HT-29 (cell line): ENCODE data around the gene GDPD2. TPM values are rescaled to one million over a fixed set of nuclear protein-coding genes. Genes with fewer than 3 reads are reported as not detected.
"Not testable (repeated sequence)": the region's sequence is repeated elsewhere in the genome, so short reads cannot be mapped to it uniquely, and the experiment has no call there.

Experiments
- DNase-seq: peaks from one replicate; pipeline ENCODE4 v3.0.0-alpha.2; 2015; ENCODE audit warnings: low spot score
- total RNA-seq: library from RNA; depleted of rRNA; stranded (reverse); fragments of >200 nt; shearing (Covaris generic); gene quantifications from 2 replicates; pipeline ENCODE4 v1.2.3, GENCODE V29; 2014; rRNA removed

The GDPD2 gene, protein sequence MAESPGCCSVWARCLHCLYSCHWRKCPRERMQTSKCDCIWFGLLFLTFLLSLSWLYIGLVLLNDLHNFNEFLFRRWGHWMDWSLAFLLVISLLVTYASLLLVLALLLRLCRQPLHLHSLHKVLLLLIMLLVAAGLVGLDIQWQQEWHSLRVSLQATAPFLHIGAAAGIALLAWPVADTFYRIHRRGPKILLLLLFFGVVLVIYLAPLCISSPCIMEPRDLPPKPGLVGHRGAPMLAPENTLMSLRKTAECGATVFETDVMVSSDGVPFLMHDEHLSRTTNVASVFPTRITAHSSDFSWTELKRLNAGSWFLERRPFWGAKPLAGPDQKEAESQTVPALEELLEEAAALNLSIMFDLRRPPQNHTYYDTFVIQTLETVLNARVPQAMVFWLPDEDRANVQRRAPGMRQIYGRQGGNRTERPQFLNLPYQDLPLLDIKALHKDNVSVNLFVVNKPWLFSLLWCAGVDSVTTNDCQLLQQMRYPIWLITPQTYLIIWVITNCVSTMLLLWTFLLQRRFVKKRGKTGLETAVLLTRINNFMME
- not detected in 2 replicates for total RNA-seq

DNA sequence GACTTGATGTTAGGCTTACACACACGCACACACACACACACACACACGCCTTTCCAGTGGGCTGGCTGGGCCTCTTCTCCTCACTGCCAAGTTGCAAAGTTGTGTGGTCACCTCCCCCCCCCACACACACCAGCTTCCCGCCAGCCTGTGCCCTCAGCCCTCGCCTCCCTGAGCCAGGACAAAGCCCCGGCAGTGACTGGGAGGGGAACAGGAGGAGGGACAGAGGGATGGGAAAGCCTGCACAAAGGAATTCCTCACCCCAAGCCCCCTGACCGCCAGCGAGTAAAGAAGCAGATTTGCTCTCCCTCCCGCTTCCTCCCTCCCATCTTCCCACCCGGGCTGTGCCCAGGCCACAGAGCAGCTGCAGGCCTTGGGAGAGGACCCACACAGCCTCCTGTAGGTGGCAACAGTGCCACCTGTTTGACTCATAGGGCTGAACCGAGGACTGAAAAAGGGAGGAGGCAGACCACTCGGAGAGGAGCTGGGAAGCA, at the start of gene GDPD2:
GDPD2 (plus strand) TSS at position 464 of the 491 bp plus-strand sequence. CDS start 1,671 bp downstream, outside the sequence.
- peak; percentile 76 for DNase-seq

DNA sequence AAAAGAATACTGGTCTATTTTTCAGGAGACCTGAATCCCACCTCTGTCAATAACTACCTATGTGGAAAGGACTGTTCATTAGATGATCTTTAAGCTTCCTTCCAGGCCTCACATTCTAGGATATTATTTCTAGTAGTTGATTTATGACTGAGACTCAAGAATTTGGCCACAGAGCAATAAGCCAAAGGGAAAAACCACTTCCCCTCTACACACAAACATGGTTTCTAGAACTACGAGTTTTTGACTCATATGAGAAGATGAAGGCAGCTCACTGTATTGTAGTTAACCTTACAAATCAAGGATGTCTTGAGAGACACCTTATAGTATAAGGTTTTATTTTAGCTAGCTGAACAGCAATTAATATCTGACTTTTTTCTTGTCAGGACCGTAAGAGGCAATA, 36.9 kb upstream of the GDPD2 start:
- no peak for DNase-seq

DNA sequence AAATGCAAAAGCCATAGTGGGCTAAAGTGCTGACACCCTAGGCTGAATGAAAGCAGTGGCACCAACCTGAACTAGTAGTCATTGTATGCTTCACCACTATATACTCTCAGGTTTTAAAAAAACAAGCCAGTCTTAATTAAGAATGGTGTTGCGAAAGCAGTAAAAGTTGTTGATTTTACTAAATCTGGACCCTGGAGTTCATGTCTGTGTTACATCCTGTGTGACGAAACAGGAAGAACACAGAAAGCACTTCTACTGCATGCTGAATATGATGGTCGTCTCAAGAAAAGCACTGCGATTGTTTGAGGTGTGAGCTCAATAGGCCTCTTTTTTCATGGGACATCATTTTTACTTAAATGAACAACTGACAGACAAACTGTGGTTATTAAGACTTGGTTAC, 24.2 kb upstream of the GDPD2 start:
- no peak for DNase-seq

DNA sequence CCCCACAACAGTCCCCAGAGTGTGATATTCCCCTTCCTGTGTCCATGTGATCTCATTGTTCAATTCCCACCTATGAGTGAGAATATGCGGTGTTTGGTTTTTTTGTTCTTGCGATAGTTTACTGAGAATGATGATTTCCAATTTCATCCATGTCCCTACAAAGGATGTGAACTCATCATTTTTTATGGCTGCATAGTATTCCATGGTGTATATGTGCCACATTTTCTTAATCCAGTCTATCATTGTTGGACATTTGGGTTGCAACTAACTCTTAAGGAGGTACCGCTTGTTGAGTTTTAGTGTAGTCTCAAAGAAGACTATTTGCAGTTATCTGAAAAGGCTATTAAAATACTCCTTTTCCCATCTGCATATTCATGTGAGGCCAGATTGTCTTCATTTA, 22.9 kb upstream of the GDPD2 start:
- not testable (repeated sequence) for DNase-seq

DNA sequence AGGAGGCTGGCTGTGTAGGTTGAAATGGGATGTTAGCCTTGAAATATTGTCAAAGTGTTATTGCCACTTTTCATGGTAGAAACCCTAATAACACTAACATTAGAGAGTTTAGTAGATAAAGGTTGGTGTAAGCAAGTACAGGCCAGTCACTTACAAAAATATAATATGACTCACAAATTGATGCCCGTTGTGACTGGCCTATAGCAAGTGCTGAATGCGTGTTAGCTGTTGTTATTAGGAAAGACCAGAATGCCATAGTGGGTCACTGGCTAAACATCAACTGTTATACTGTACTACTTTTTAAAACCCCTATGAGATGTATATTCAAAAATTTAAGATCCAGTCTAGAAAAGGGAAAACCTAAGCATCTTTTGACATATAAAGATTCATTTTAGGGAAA, 20.4 kb upstream of the GDPD2 start:
- DNase-seq: no peak

DNA sequence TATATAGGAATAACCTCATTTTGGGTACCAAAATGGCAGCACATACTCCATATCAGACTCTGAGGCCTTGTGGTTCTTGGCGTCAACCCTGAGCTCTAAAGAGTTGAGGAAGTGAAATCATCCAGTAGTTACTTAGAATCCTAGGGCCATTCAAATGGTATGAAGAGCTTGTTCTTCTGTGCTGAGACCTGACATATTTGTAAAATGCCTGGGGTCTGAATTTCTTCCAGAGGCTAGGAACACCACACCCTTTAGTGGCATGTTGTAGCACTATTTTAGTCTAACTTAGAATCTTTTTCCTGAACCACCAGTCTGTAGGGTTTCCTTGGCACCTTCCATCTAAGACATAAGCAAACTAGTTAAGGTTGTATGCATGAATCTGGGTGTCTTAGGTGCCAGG, 18.1 kb upstream of the GDPD2 start:
- DNase-seq: no peak

DNA sequence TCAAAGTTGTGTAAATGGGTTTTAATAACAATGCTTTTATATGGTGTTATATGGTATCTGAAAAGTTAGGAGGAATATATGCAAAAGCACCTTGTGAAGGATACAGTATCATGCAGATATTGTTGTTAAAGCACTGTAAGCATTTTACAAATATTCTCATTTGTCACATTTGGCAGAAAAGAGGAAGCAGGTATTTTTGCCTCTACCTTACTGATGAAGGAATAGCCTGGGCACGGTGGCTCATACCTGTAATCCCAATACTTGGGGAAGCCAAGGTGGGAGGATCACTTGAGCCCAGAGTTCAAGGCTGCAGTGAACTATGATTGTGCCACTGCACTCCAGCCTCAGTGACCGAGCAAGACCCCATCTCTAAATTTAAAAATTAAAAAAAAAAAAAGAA, 12.2 kb upstream of the GDPD2 start:
- no peak for DNase-seq

DNA sequence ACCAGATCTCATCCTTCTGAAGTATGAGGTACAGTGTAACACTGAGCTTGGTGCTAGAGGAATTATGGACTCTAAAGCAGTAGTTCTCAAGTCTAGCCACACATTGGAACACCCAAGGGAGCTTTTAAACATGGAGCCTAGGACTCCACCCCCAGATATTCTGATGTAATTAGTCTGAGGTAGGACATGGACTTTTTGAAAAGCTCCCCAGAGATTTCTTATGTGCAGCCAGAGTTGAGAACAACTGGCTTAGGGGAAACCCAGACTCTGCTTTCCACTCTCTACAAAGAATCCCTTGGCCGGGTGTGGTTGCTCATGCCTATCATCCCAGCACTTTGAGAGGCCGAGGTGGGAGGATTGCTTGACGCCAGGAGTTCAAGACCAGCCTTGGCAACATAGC, 11.6 kb upstream of the GDPD2 start:
- no peak for DNase-seq

DNA sequence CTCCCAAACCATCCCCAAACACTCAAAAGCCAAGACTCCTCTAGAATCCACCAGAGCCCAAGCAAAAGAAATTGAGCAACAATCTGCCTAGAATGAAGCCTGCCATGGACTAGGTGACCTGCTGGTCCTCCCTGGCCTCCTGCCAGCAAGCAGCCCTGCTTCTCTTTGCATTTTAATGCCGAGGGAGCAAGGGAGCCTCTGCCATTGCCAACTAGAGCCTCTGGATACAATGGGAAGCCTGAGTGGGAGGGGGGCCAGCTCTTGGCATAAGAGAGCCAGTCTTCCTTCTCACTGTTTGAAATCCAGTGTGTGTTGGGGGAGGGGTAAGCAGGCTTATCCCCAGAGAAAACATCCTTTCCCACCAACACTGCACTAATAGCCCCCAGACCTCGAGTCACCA, 1.5 kb upstream of the GDPD2 start:
- no peak for DNase-seq

DNA sequence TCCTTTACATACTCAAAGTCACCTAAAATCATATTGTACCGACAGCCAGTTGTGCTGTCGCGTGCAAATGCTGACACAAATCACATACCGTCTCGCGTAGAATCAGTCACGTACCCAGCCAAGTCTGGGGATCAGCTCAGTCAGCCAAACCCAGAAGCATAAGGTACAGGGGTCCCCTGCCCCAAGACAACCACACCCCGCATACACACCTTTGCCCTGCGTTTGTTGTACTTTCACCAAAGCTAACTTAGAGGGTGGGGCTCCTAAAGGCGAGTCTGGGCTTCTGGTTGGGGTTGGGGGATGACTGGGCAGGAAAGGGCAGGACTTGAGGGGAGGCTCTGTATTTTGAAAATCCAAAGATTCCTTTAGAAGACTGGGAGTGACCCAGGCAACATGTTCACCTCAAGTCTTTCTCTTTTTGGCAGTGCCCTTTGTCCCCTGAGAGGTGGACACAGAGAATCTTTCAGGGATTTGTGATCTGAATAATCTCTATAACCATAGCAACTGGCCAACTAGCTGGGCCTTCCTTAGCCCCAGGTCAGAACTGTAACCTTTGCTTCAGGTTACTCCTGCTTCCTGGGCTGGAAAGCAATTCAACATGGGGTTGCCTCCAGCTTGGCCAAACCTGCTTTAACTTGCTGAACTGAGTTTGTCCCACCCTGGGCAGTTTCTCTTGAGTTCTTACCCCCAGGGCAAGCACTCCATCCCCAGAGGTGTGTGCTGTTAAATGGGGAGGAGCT, 992 bp downstream of the GDPD2 start:
- DNase-seq: no peak

DNA sequence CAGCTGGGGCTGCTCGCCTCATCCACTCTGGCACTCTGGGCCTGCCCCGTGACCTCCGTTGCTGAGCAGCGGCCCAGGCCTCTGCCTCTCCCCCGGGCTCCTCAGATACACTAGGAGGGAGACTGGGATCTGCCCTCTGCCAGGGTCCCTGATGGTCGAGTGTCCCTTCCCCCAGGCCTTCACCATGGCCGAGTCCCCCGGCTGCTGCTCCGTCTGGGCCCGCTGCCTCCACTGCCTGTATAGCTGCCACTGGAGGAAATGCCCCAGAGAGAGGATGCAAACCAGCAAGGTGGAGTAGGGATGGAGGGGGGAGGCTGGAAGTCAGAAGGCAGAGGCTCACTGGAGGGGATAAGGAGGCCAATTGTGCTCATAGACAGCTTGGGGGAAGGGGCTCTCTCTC, 1.7 kb downstream of the GDPD2 start:
- DNase-seq: no peak

DNA sequence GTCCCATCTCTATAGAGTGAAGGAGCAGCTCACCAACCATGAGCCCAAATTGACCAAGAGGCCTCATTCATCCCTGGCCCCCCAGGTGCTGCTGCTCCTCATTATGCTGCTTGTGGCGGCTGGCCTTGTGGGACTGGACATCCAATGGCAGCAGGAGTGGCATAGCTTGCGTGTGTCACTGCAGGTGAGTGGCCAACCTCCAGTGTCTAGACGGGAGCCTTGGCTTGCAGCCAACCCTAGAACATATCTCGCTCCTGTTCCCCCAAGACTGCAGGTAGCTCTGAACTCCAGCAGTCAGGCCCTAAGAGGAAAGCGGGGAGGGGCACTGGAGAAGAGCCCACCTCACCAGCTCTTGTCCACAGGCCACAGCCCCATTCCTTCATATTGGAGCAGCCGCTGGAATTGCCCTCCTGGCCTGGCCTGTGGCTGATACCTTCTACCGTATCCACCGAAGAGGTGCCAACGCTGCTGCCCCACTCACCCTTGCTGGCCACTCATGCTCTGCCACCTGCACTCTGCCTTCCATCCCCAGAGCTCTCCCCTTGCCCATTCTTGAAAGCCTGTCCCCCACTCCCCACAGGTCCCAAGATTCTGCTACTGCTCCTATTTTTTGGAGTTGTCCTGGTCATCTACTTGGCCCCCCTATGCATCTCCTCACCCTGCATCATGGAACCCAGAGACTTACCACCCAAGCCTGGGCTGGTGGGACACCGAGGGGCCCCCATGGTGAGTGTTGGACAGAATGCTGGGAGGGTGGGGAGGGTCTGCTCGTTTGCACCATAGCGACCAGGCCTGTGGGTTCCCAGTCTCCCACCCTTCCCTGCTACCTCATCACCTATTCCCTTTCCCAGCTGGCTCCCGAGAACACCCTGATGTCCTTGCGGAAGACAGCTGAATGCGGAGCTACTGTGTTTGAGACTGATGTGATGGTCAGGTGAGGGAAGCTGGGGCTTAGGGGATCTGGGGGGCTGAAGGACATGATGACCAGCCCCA, 3.5 kb downstream of the GDPD2 start:
- DNase-seq: no peak

DNA sequence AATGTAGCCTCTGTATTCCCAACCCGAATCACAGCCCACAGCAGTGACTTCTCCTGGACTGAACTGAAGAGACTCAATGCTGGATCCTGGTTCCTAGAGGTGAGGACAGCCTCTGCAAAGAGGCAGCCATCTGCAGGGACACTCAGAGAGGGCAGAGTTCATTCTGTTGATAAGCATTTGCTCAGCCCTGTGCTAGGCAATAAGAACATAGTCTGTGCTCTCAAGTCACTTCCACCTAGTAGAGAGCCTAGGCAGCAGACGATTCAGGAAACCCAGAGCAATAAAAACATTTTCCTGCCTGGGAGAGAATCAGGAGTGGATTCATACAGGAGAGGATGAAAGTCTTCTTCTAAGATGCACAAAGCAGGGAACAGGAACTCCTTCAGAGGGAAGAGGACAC, 4.3 kb downstream of the GDPD2 start:
- DNase-seq: no peak

DNA sequence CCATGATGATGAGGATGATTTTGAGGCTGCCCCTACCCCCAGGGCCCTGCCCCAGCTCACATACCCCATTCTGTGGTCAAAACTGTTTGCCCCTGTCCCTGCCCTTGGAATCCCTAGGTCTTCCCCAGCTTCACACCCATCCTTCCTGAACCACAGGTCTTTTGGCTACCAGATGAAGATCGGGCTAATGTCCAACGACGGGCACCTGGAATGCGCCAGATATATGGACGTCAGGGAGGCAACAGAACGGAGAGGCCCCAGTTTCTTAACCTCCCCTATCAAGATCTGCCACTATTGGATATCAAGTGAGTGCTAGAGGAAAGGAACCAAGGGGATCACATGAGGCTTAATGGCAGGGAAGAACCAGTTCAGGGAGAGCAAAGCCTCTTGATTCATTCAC, 6.6 kb downstream of the GDPD2 start:
- DNase-seq: no peak

DNA sequence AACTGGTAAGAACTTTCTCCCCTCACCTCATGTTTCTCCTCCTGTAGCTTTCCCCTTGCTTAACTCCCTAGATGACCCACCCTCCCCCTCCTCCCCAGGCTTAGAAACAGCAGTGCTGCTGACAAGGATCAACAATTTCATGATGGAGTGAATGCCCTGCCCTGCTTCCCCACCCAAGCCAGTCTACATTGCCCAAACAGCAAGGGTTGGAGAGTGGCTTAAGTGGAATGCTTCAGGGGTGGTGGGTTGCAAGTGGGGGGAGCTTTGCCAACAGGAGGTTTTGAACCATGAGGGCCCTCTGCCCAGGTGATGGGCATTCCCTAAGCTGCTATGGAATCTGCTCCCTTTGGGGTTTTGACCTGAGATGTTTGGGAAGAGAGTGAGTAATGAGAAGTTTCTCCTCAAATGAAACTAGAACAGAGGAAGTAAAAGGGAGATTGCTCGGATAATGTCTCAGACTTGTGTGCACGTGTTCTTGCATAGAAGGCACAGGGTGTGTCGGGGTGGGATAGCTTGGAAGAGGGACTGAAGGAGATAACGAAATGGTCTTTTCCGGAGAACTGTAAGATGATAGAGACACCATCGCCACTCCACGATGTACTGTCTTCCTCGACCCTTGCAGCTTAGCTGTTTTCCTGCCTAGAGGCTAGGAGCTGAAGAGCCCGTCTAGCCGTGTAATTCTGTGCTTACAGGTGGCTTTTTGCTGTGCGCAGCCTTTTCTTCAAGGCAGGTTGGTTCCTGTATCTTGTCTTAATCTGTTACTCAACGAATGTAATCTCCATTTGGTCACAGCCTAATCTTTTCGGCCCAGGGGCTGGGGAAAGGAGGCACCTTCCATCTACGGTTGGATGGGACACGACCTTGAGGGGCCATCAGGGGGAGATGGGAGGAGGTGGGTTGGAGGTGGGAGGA, 10.1 kb downstream of the GDPD2 start:
- peak; percentile 13 for DNase-seq

DNA sequence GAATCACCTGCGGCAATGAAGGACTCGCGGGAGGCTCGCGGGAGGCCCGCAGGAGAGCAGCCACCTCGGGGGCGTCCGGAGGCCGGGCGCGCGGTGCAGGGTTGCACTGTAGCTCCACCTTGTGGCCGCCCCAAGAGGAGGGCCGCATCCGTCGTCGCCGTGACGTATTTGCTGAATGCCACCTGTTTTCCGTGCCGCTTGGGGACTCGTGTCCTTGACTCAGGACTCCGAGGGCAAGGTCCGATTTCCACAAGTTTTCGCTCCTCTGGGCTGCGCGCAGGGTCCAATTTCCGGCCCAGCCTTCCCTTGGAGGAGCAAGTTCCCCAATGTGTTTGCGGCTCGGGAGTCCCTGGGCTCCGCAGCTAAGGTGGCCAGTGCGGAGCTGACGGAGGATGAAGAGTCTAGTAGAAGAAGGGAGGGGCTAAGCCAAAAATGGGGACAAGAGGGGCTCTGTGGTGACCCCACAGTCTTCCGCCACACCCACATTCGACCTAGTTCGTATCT, 10.8 kb downstream of the GDPD2 start:
- peak; percentile 78 for DNase-seq

DNA sequence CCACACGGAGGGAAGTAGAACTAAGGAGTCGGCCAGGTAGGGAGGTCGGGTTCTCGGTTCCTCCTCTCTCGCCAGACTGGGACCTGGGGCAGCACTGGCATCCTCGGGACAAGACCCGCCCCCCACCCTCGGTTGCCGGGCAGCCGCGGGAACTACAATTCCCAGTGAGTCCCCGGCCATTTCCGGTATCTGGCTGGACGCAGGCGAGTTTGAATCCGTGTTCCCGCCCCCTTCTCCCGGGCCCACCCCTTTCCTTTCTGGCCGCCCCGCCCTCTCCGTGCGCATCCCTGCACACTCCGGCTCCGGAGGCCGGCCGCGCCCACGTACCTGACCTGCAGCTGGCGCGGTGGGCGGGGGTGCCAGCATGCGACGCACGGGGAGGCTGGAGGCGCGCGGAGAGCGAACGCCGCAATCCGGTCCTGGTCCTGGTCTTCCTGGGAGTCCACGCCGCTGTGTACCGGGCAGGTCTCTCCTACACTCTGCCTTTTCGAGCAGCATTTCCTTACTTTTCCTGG, 11.3 kb downstream of the GDPD2 start:
- peak; percentile 84 for DNase-seq

DNA sequence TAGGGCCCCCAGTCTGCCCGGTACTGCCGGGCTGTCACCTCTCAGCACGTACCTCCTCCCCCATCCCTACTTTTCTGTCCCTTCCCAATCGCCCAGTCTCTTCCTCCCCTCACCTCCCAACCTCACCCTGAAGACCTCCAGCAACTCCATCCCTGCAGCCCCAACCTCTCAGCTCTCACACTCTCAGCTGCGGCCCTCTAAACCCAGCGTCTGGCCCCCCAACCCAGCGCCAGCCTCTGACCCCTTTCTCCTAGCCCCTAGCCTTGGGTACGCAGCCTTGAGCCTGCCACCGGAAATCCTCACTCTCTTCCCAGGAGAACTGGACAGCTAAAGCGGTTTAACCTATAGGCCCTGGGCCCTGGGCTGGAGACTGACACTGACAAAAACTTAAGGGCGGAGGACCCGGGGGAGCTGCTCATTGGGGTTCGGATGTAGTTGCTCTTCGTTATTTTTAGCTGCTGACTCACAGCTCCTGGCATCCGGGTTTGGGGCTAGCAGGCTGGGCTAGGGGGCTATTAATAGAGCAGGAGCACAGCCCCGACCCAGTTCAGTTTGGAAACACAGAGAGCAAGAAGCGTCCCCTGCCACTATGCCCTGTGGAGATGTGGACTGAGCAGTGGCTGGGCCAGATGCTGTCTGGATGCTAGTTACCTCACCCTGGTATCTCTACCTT, 11.9 kb downstream of the GDPD2 start:
- DNase-seq: no peak

DNA sequence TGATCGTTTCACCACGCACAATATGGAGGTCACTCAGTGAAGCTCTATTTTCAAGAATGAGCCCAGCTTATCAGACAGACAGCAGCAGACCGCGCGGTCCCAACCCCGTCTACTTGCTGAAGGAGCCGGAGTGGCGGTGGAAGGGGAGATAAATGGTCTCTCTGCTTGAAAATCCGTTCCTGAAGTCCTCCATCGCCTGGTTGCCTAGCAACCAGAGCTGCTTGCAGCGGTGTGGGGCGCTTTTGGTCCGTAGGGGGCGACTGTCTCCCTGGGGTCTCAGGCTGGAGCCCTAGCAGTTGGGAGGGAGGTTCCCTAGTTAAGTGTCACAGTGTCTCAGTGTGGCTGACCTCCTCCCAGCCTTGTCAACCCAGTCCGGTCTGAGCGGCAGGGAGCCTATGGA, 13.2 kb downstream of the GDPD2 start:
- no peak for DNase-seq
